Stimulated activated CD4-positive, alpha-beta T cell treated with anti-CD3 and anti-CD28 coated beads, Interleukin-4, amount 100 ng/mL, for 48 hours (primary cell): ENCODE data around the gene LYL1.

ENCODE experiments used
- DNase-seq, 2 donors: peaks; one replicate each; pipeline ENCODE4 v3.0.0-alpha.2; 2020; ENCODE audit warnings: low read depth in 2 of 2

Gene LYL1

GRCh38 chr19:13055213-13056051, 47.2 kb downstream of the LYL1 start:
- DNase-seq = no peak

GRCh38 chr19:13054626-13055212, 47.9 kb downstream of the LYL1 start:
- no peak for DNase-seq

- no peak for DNase-seq
These were observed 48.7 kb downstream of the LYL1 start for GRCh38 chr19:13053761-13054625.

GRCh38 chr19:13053238-13053637, 49.4 kb downstream of the LYL1 start:
- DNase-seq = no peak

- DNase-seq = no peak
These were observed 50.0 kb downstream of the LYL1 start for GRCh38 chr19:13052447-13053175.

- DNase-seq = peak; percentile 18 to 24
These were observed 51.0 kb downstream of the LYL1 start for GRCh38 chr19:13051557-13052165.

GRCh38 chr19:13050274-13050673, 52.4 kb downstream of the LYL1 start:
- no peak for DNase-seq
